ENCODE results near the gene GPC6.

DNA sequence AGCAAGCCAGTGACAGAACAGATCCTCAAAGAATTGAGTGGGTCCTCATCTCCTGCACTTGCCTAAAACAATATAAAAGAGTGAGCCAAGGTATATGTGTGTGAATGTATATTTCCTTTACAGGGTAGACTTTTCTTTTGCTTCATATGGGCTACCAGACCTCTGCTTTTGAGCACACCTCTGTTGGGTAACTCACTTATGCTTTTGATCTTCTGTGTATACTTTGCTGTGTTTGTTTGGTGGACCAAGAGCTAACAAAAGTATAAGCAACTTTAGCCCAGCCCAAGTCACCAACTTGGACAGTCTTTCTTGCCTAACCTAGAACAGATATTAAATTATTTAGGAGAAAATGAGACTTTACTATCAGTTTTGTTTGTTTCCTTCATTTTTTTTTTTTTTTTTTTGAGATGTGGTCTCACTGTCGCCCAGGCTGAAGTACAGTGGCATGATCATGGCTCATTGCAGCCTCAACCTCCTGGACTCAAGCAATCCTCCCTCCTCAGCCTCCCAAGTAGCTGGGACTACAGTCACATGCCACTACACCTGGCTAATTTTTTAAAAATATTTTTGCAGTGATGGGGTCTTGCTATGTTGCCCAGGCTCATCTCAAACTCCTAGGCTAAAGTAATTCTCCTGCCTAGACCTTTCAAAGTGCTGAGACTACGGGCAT lies 739.8 kb downstream of the GPC6 start:
- TF ChIP-seq CTCF (IDR thresholded peaks at IDR 0.05) (no peak), POLR2A (IDR thresholded peaks at IDR 0.05) (no peak), EP300 (IDR thresholded peaks at IDR 0.05) (no peak), POLR2AphosphoS5 (IDR thresholded peaks at IDR 0.05) (no peak)

Measured in suprapubic skin (tissue), 4 donors.